ENCODE data around the gene SPRR1B.
"Not testable (repeated sequence)": the region's sequence is repeated elsewhere in the genome, so short reads cannot be mapped to it uniquely, and the experiment has no call there.

SPRR1B gene

DNA sequence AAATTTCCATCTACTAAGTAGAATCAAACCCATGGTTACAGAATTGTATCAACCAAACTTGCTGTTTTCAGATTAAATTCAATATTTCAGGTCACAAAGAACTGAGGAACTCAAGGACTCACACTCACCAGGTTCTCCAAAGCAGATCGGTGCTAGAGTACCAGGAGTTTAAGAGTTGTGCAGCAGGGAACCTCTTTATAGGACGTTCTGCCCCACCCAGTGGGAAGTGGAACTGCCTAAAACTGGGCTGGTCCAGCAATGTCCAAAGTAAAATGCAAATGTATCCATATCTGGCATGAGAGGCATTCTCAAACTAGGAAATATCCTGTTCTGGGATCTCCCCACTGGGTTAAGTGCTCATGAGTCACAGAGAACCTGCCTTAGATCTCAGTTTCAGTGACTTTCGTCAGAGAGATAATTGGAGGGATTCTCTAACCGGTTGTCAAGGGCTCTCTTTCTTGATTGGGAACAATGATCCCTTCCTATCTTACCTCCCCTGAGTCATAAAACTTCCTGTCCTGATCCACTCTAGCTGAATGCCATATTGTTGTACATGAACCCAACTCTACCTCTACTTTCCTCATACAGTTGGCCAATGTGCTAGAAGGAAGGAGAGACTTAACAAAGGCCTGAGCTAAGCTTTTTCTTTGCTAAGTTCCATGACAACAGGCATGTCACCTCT lies 10.1 kb downstream of the SPRR1B start, which contains the start of gene SPRR2D:
TSS of gene SPRR2D (minus strand) at position 171 of the 682 bp plus-strand sequence. CDS start 774 bp downstream, outside the sequence.
- DNase-seq (ENCODE audit: low read depth), result no peak

DNA sequence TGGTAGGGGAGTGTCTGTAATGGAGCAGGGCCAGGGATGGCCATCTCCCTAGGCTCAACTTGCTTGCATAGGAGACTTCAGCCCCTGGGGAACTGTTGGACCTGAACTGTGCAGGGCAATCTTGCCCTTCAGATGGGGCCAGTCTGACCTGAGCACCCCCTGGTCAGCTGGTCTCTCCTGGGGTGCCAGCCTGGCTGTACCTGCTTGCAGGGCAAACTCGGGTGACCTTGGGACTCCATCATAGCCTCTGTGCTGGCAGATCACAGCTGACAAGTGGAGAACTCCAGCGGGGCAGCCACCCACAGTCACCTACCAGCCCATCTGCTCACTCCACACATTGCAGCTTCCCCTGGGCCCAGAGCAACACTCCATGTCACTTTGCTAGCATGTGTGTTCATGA lies 18.2 kb downstream of the SPRR1B start:
- no peak for DNase-seq (ENCODE audit: low read depth)

DNA sequence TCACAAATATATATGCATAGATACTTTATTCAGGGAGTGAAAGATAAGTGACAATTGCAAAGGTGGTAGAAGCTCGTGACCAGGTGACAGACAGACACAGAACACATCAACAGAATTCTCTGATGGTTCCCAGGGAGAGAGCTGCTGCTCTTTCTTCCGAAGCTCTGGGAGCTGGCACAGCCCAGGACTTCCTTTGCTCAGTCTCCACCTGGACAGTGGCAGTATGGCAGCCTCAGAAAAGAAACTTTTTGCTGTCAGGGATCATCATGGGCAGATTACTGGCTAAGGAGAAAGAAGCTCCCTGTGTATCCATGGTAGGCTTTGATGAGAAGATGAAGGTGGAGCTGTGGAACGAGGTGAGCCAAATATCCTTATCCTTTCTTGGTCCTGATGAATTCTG lies 25.1 kb downstream of the SPRR1B start:
- DNase-seq (ENCODE audit: low read depth), result not testable (repeated sequence)

DNA sequence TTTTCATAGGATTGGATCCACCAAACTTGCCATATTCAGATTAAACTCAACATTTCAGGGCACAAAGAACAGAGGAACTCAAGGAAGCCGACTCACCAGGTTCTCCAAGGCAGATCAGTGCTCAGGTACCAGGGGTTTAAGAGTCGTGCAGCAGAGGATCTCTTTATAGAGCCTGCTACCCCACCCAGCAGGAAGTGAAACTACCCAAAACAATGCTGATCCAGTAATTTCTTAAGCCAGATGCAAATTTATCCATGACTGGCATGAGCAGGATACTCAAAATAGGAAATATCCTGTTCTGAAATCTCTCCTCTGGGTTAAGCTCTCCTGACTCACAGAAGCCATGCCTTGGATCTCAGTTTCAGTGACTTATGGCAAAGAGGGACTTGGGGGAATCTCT lies 26.4 kb downstream of the SPRR1B start, which contains the start of gene SPRR2A:
TSS of gene SPRR2A (minus strand) at position 138 of the 400 bp plus-strand sequence. CDS start 777 bp downstream, outside the sequence.
- DNase-seq (ENCODE audit: low read depth), result no peak

DNA sequence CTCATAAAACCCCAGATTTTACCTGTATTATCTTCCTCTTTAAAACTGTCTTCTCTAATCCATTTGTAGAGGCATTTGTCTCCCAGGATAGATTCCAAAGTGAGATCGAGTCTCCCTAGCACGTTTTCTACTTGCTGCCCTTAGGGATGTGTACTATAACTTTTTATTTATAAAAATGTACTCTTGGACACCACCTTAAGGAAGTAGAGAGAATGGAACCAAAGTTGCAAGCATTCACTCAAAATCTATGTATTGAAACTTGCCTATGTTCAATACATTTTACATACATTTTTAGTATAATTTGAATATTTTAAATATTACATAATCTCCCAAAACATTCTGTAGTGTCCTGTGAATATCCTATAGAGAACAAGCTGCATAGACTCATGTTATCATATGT lies 27.2 kb downstream of the SPRR1B start:
- DNase-seq (ENCODE audit: low read depth), result no peak

DNA sequence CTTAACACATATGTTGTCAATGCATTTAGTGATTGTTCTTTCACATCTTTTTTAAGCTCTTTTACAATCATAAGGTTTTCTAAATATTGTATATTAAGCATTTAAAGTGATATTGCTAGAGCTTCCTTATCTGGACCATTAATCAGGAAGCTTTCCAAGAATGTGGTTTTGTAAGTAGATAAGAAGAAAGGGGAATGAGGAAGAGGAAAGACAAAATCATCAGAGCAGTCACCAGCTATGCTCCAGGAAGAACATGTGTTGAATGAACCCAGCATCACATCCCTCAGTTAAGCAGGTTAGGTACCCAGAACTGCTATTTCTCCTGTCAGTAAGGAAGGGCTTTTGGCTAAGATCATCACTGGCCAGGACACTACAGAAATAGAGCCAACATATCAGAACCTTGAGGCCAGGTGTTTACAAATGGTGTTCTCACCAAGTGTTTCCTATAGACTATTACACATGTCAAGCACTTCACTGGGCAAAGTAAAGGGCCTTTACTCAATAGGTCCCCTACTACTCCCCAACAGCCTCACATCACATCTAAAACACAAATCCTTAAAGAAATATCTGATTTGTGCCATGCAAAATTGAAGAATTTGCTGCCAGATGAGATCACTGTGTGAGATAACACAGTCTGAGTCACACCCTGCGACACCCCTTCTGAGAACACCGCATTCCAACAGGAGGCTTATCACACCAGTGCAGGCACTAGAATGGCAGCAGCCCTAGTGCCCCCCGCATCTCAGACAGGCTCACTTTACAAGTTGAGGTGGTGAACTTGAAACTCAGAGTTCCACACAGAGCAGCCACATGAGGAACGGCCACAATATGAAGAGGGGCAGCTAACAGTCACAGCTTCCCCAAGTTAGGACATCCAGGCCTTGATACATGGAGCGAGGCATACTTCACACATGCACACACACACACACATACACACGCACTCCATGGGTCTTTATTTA lies 28.1 kb downstream of the SPRR1B start:
- DNase-seq (ENCODE audit: low read depth), result no peak

DNA sequence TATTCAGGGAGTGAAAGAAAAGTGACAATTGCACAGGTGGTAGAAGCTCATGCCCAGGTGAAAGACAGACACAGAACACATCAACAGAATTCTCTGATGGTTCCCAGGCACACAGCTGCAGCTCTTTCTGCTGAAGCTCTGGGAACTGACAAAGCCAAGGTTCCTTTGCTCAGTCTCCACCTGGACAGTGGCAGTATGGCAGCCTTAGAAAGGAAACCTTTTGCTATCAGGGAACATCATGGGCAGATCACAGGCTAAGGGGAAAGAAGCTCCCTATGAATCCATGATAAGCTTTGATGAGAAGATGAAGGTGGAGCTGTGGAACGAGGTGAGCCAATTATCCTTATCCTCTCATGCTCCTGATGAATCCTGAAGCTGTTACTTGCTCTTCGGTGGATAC lies 39.2 kb downstream of the SPRR1B start:
- no peak for DNase-seq (ENCODE audit: low read depth)

DNA sequence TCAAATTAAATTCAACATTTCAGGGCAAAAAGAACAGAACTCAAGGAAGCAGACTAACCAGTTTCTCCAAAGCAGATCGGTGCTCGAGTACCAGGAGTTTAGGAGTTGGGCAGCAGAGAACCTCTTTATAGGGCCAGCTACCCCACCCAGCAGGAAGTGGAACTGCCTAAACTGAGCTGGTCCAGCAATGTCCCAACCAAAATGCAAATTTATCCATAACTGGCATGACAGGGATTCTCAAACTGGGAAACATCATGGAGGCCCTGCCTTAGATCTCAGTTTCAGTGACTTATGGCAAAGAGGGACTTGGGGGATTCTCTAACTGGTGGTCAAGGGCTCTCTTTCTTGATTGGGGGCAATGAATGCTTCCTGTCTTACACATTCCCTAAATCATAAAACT lies 40.5 kb downstream of the SPRR1B start, which contains the start of gene SPRR2B:
TSS of gene SPRR2B (minus strand) at position 101 of the 400 bp plus-strand sequence. CDS start 772 bp downstream, outside the sequence.
- no peak for DNase-seq (ENCODE audit: low read depth)

DNA sequence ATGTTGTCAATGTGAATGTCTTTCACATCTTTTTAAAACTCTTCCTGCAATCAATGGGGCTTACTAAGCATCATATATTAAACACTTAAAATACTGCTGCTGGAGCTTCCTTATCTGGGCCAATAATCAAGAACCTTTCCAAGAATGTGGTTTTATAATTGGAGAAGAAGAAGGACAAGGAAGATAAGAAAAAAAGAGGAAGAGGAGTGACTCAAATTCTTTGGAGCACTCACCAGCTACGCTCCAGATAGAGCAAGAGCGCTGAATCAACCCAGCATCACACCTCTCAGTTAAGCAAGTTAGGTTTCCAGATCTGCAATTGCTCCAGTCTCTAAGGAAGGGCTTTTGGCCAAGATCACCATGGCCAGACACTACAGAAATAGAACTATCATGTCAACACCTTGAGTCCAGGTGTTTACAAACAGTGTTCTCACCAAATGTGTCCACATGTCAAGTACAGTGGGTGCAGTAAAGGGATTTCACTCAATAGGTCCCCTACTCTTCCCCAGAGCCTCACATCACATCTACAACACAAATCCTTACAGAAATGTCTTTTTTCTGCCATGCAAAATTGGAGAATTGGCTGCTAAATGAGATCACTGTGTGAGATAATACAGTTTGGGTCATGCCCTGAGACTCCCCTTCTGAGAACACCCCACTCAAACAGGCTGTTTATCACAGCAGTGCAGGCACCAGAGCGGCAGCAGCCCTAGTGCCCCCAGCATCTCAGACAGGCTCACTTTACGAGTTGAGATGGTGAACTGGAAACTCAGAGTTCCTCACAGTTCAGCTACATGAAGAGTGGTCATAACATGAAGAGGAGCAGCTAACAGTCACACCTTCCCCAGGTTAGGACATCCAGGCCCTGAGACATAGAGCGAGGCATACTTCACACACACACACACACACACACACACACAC lies 42.1 kb downstream of the SPRR1B start:
- no peak for DNase-seq (ENCODE audit: low read depth)

DNA sequence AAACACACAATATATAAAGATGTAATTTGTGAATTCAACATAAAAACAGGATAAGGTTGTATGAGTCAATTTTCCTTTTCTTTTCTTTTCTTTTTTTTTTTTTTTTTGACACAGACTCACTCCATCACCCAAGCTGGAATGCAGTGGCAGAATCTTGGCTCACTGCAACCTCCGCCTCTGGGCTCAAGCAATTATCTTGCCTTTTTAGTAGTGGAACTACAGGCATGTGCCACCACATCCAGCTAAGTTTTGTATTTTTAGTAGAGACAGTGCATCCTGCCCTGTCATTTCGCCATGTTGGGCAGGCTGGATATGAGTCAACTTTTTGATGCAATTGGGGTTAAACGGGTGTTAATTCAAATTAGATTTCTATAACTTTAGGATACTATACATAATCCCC lies 50.7 kb downstream of the SPRR1B start:
- DNase-seq (ENCODE audit: low read depth), result no peak

Data from stimulated activated CD8-positive, alpha-beta memory T cell treated with anti-CD3 and anti-CD28 coated beads, Interleukin-7, amount 100 ng/mL, for 24 hours (primary cell).